Heart right ventricle (tissue), 16 donors: ENCODE results near the gene CABP4. TPM values are rescaled to one million over a fixed set of nuclear protein-coding genes. Genes with fewer than 3 reads are reported as not detected.

Experiments used
- ATAC-seq, 8 donors: fragments of 200-7000 bp; cut with Tn5 transposase; one replicate each; pipeline ENCODE4 v1.9.1; 2020; ENCODE audit warnings: mild to moderate bottlenecking in 8 of 8, moderate library complexity in 8 of 8, moderate number of reproducible peaks in 1 of 8
- DNase-seq, 2 donors: peaks; one replicate each; pipeline ENCODE4 v3.0.0-alpha.2; 2020
- H3K27ac ChIP-seq, 10 donors: fragments of 200-600 bp; sonication (generic) in 2 of 10; one replicate each; pipeline versions ENCODE4 v1.5.0 to v1.8.0; 2020 to 2022; ENCODE audit warnings: mild to moderate bottlenecking in 3 of 10
- H3K27me3 ChIP-seq, 7 donors: fragments of 200-600 bp; one replicate each; pipeline ENCODE4 v1.8.0; 2021 to 2022; ENCODE audit warnings: mild to moderate bottlenecking in 2 of 7
- H3K36me3 ChIP-seq, 9 donors: fragments of 200-600 bp; sonication (generic) in 1 of 9; one replicate each; pipeline versions ENCODE4 v1.5.0 to v1.8.0; 2020 to 2022; ENCODE audit warnings: mild to moderate bottlenecking in 2 of 9
- H3K4me1 ChIP-seq, 9 donors: fragments of 200-600 bp; sonication (generic) in 1 of 9; one replicate each; pipeline versions ENCODE4 v1.5.0 to v1.8.0; 2020 to 2022; ENCODE audit warnings: mild to moderate bottlenecking in 4 of 9
- H3K4me3 ChIP-seq, 10 donors: fragments of 200-600 bp; sonication (generic) in 2 of 10; one replicate each; pipeline versions ENCODE4 v1.5.0 to v1.8.0; 2020 to 2022; ENCODE audit warnings: mild to moderate bottlenecking in 7 of 10, moderate library complexity in 2 of 10
- H3K9me3 ChIP-seq, 11 donors: fragments of 200-600 bp in 10 of 11; sonication (generic) in 2 of 11; one replicate each; pipeline versions ENCODE4 v1.5.0 to v1.8.0; 2013 to 2022; ENCODE audit warnings: mild to moderate bottlenecking in 2 of 11, control low read depth in 1 of 11, moderate library complexity in 1 of 11
- WGBS, 2 donors: extraction: QIAGEN DNeasy Blood & Tissue Kit; methylation state at CpG; one replicate each; pipeline ENCODE4 v1.1.7; 2013; ENCODE audit warnings: inconsistent platforms in 1 of 2; 5-methylcytosine and 5-hydroxymethylcytosine counted together
- intact Hi-C, 10 donors: fragments of 100-400 bp; cut with DNase I; formaldehyde crosslinking; loops; one replicate each; pipeline versions ENCODE4 v1.11.1 to v1.14.2; 2022
- polyA plus RNA-seq, 2 donors: library from polyadenylated mRNA; stranded (reverse); fragments of 200-250 nt; gene quantifications; one replicate each; pipeline ENCODE4 v1.2.3, GENCODE V29; 2013
- total RNA-seq, 10 donors: library from RNA; stranded (reverse); fragmentation: NEBNext Ultra II Directional in 3 of 10; extraction: Animal tissue kit (Norgen Biotek cat#: 25700) in 3 of 10; gene quantifications; one replicate each; pipeline versions ENCODE4 v1.2.1 to v1.2.4, GENCODE V29; 2021 to 2023
- TF ChIP-seq, protein P1 (sequence below), 9 donors: fragments of 200-600 bp; sonication (generic) in 2 of 9; IDR thresholded peaks; one replicate each; pipeline versions ENCODE4 v1.5.0 to v1.8.0; 2021 to 2022; ENCODE audit warnings: antibody characterized with exemption in 9 of 9, mild to moderate bottlenecking in 5 of 9, moderate library complexity in 1 of 9
- donor health status: Arrhythmogenic right ventricular cardiomyopathy.
- donor health status: ischemic (EF 13 %, LVEDD 7.1; RV severe dilation, severe dysfunction).
- donor health status: healthy with polysubstance abuse.
- donor health status: DM: no; HTN: yes; CAD: no.
- donor health status: DM: no; HTN: no; CAD: no.
- donor health status: ischemic (EF 25% LVEDD 6.9; RV normal size, moderate dysfunction).
- donor health status: ischemic (EF 25% LVEDD 5.7; RV mildly dilated, moderate dysfunction).
- donor health status: healthy.
- donor health status: DM: yes; HTN: yes; CAD: no.
- donor health status: Ischemic cardiomyopathy.
- donor health status: ischemic (EF 35%, LVEDD 5.7; RV mildly dilated, moderate dysfunction).
- donor health status: nonischemic (EF 11% LVEDD 7.7; RV severe dilation, severe dysfunction).
- donor health status: DM: yes; HTN: yes; CAD: no.
- donor health status: PGD.
- donor health status: ischemic (EF 29% LVEDD 5.4; RV normal size, mild dysfunction).
- donor health status: nonischemic (EF 23%, LVEDD 6.1; RV moderate dilation, normal function).

CABP4 gene
- total and polyA plus RNA-seq, 12 donors: 0.17 to 1.5 (median 0.70) TPM; not detected in 1

DNA sequence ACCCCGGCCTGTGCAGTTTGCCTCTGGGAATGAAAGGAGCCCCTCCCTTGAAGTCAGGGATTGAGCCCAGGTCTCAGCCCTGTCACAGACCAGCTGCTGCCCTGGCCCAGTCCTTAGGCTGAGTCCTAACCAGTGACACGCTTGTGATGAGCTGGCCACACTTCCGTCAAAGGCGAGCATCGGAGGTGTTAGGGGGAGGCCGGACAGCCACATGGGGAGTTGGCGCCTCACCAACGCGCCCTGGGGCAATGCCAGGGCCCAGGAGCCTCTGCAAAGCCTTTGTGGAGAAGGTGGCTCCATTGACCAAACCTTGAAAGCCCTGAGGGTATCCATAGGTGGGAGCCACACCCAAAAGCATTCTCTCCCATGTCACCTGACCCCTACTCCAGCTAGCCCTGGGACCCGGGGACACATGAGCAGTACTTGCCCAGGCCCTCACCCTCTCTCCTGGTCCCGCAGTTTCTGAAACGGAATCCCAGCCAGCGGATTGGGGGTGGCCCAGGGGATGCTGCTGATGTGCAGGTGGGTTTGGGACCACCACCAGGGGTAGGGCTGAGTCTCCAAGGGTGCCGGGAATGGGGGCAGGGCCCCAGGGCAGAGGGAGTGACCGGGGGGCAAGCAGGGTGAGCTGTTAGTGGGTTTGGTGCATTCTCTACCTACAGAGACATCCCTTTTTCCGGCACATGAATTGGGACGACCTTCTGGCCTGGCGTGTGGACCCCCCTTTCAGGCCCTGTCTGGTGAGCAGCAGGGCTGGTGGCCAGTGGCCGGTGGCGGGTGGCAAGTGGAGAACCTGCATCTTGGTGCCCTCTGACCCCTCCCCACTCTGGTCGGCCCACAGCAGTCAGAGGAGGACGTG is 21.4 kb upstream of the CABP4 start:
- peak overlapping the region in 1 of 10 donors; percentile 50 for H3K27ac ChIP-seq
- H3K4me3 ChIP-seq: no peak overlapping the region
- no peaks in the 10 kb centered on the region for H3K9me3 ChIP-seq
- TF ChIP-seq, protein P1, sequence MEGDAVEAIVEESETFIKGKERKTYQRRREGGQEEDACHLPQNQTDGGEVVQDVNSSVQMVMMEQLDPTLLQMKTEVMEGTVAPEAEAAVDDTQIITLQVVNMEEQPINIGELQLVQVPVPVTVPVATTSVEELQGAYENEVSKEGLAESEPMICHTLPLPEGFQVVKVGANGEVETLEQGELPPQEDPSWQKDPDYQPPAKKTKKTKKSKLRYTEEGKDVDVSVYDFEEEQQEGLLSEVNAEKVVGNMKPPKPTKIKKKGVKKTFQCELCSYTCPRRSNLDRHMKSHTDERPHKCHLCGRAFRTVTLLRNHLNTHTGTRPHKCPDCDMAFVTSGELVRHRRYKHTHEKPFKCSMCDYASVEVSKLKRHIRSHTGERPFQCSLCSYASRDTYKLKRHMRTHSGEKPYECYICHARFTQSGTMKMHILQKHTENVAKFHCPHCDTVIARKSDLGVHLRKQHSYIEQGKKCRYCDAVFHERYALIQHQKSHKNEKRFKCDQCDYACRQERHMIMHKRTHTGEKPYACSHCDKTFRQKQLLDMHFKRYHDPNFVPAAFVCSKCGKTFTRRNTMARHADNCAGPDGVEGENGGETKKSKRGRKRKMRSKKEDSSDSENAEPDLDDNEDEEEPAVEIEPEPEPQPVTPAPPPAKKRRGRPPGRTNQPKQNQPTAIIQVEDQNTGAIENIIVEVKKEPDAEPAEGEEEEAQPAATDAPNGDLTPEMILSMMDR (IDR thresholded peaks at IDR 0.05): no peak
- ATAC-seq (no peak), DNase-seq (no peak)
- H3K36me3 ChIP-seq: peaks cover 0 to 86% (median 28%) of the 10 kb centered on the region in 9 donors
- H3K27me3 ChIP-seq: no peaks in the 10 kb centered on the region
- WGBS, 2 donors: 91 to 92% methylated on average over 22 of the region's 22 CpGs
- intact Hi-C loops: no loop called here
- peaks cover 0 to 36% (median 22%) of the 10 kb centered on the region in 9 donors for H3K4me1 ChIP-seq

DNA sequence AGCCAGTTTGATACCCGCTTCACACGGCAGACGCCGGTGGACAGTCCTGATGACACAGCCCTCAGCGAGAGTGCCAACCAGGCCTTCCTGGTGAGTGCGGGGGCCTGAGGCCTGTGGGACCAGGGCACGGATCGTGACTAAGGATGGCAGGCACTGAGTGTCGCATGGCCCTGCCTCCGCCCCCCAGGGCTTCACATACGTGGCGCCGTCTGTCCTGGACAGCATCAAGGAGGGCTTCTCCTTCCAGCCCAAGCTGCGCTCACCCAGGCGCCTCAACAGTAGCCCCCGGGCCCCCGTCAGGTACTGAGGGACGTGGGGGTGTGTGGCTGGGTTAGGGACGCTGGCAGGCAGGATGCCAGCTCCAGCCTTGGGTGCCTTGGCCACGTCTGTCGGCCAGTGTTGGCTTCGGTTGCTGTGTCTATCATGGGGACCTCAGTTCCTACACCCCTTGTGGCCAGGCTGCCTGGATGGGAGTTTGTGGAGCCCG is 20.7 kb upstream of the CABP4 start:
- H3K27me3 ChIP-seq: no peaks in the 10 kb centered on the region
- ATAC-seq (peak in 1 of 8 donors; percentile 3), DNase-seq (no peak)
- peaks cover 0 to 92% (median 28%) of the 10 kb centered on the region in 9 donors for H3K36me3 ChIP-seq
- 83 to 84% methylated on average over 23 of the region's 23 CpGs for WGBS, 2 donors
- H3K4me3 ChIP-seq: no peak overlapping the region
- peaks cover 0 to 36% (median 21%) of the 10 kb centered on the region in 9 donors for H3K4me1 ChIP-seq
- TF ChIP-seq, protein P1 (IDR thresholded peaks at IDR 0.05): no peak
- peak overlapping the region in 1 of 10 donors; percentile 50 for H3K27ac ChIP-seq
- intact Hi-C loops: no loop called here
- H3K9me3 ChIP-seq: no peaks in the 10 kb centered on the region

DNA sequence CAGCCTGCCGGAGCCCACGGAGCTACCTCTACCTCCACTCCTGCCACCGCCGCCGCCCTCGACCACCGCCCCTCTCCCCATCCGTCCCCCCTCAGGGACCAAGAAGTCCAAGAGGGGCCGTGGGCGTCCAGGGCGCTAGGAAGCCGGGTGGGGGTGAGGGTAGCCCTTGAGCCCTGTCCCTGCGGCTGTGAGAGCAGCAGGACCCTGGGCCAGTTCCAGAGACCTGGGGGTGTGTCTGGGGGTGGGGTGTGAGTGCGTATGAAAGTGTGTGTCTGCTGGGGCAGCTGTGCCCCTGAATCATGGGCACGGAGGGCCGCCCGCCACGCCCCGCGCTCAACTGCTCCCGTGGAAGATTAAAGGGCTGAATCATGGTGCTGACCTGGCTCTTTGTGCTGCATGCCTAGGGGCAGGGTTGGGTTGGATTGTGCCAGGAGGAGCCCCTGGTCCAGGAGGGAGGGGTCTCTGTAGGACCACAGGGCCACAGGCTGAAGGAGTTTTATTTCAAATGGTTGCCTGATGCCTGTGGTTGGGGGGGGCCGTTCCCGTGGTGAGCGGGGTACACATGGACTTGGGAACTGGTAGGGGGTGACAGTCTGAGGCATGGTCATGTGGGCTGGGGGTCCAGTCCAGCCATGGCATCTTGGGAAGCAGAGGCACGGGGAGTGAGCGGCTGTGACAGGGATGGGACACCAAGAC is 20.0 kb upstream of the CABP4 start:
- DNase-seq (no peak), ATAC-seq (no peak)
- Histone ChIP-seq H3K9me3 (no peaks in the 10 kb centered on the region), H3K27ac (peak overlapping the region in 3 of 10 donors; percentile 4 to 93 (median 53)), H3K4me3 (peak overlapping the region in 1 of 10 donors; percentile 59), H3K27me3 (no peaks in the 10 kb centered on the region), H3K36me3 (peaks cover 0 to 92% (median 28%) of the 10 kb centered on the region in 9 donors), H3K4me1 (peaks cover 0 to 36% (median 20%) of the 10 kb centered on the region in 9 donors)
- intact Hi-C loops: no loop called here
- 87 to 88% methylated on average over 23 to 26 of the region's 26 CpGs for WGBS, 2 donors
- TF ChIP-seq, protein P1 (IDR thresholded peaks at IDR 0.05): no peak

DNA sequence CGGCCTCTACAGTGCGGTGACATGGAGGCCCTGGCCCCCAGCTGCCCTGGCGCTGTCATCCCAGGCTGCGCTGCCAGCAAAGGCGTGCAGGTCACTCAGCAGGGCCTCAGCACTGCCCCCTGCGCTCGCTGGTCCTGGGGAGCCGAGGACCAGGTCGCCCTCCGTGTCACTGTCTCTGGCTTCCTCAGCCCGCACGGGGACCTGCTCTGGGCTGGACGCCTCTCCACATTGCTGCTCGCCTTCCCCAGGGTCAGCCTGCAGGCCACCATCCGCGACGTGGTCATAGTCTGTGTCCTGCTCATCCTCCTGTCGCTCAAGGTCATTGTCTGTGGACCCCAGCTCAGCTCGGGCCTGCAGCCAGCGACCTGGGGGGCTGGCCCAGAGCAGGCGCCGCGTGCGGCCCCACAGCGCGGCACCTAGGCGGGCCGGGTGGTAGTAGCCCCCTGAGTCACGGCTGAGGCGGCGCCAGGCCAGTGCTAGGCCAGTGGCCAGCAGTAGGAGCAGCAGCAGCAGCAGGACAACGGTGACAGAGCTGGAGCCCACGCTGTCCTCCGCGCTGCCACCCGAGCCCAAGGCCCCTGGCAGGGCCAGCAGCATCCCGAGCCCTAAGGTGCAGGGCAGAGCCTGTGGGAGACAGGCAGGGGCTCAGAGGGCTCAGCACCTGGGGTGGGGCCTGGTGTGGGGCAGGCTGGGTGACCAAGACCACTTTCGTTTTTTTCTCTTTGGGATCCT is 19.3 kb upstream of the CABP4 start:
- DNase-seq (no peak), ATAC-seq (no peak)
- H3K27me3 ChIP-seq: no peaks in the 10 kb centered on the region
- peak overlapping the region in 6 of 10 donors; percentile 4 to 93 (median 51) for H3K27ac ChIP-seq
- peaks cover 1 to 44% (median 24%) of the 10 kb centered on the region in 9 donors for H3K4me1 ChIP-seq
- TF ChIP-seq, protein P1 (IDR thresholded peaks at IDR 0.05): no peak
- H3K9me3 ChIP-seq: no peaks in the 10 kb centered on the region
- intact Hi-C loops: no loop called here
- peak overlapping the region in 2 of 10 donors; percentile 3 to 59 for H3K4me3 ChIP-seq
- peaks cover 0 to 92% (median 28%) of the 10 kb centered on the region in 9 donors for H3K36me3 ChIP-seq
- WGBS, 2 donors: 85 to 91% methylated on average over 38 of the region's 38 CpGs
